HL-60/S4 treated with phorbol 12-myristate 13-acetate at 8.2 ng/mL for 4 days and 3 days (cell line): ENCODE measurements around the gene PHYH.
"Not testable (repeated sequence)": the region's sequence is repeated elsewhere in the genome, so short reads cannot be mapped to it uniquely, and the experiment has no call there.

ENCODE experiments used
- in situ Hi-C: fragments of 300-500 bp; cut with MboI; formaldehyde crosslinking; loops from 2 replicates; pipeline ENCODE4 v1.15.0; 2022; ENCODE audit warnings: low sequenced_read_pairs

Gene PHYH

GRCh38 chr10:13299437-13300287 lies at the start of gene PHYH:
PHYH (minus strand) TSS chr10:13300064; CDS start chr10:13300042, 22 bp downstream.
- in situ Hi-C loops: no loop called here

- in situ Hi-C loops: no loop called here
Measured at GRCh38 chr10:13348216-13349017, 48.6 kb upstream of the PHYH start, which contains the start of gene SEPHS1. SEPHS1 (minus strand) TSS chr10:13348293; CDS start chr10:13344950, 3,343 bp downstream.

- in situ Hi-C loops: no loop called here
Measured at GRCh38 chr10:13347500-13348156, 47.8 kb upstream of the PHYH start.

- in situ Hi-C loops: no loop called here
Measured at GRCh38 chr10:13347043-13347499, 47.2 kb upstream of the PHYH start.

- in situ Hi-C loops: no loop called here
Measured at GRCh38 chr10:13346283-13347042, 46.6 kb upstream of the PHYH start.

GRCh38 chr10:13340626-13341376 lies 40.9 kb upstream of the PHYH start:
- in situ Hi-C loops: no loop called here

GRCh38 chr10:13340068-13340467 lies 40.2 kb upstream of the PHYH start:
- in situ Hi-C loops: no loop called here

GRCh38 chr10:13338390-13339110 lies 38.7 kb upstream of the PHYH start:
- in situ Hi-C loops: no loop called here

- in situ Hi-C loops: no loop called here
Measured at GRCh38 chr10:13337827-13338196, 37.9 kb upstream of the PHYH start.

- in situ Hi-C loops: no loop called here
Measured at GRCh38 chr10:13337128-13337826, 37.4 kb upstream of the PHYH start.

GRCh38 chr10:13335881-13336280 lies 36.0 kb upstream of the PHYH start:
- in situ Hi-C loops: no loop called here

- in situ Hi-C loops: no loop called here
Measured at GRCh38 chr10:13334556-13334955, 34.7 kb upstream of the PHYH start.

GRCh38 chr10:13331646-13332045 lies 31.8 kb upstream of the PHYH start:
- in situ Hi-C loops: no loop called here

GRCh38 chr10:13330980-13331379 lies 31.1 kb upstream of the PHYH start:
- in situ Hi-C loops: not testable (repeated sequence)

- in situ Hi-C loops: no loop called here
Measured at GRCh38 chr10:13329565-13329964, 29.7 kb upstream of the PHYH start.

GRCh38 chr10:13328613-13329012 lies 28.7 kb upstream of the PHYH start:
- in situ Hi-C loops: no loop called here

GRCh38 chr10:13328126-13328525 lies 28.3 kb upstream of the PHYH start:
- in situ Hi-C loops: no loop called here

- in situ Hi-C loops: no loop called here
Measured at GRCh38 chr10:13327534-13327933, 27.7 kb upstream of the PHYH start.
